IMR-90 (cell line): ENCODE measurements around the gene CST2. TPM values are rescaled to one million over a fixed set of nuclear protein-coding genes. Genes with fewer than 3 reads are reported as not detected.

Experiments used
- ATAC-seq: fragments of 200-7000 bp; cut with Tn5 transposase; 2 replicates; pipeline ENCODE4 v1.9.1; 2020; ENCODE audit warnings: low read depth, mild to moderate bottlenecking, moderate library complexity
- BruUV-seq: library from RNA; stranded (reverse); fragments of 400-500 nt; replicated peaks from 2 replicates; lab custom pipeline; 2021; lab: Mats Ljungman, UMichigan
- CTCF ChIA-PET: fragments of 300-600 bp; formaldehyde crosslinking; extraction: SDS; loops from one replicate; lab custom pipeline; 2021; ENCODE audit warnings: antibody characterized with exemption; lab: Yijun Ruan, JAX
- POLR2A ChIA-PET: fragments of 300-600 bp; sonication (Branson Sonifier 250); formaldehyde crosslinking; loops from one replicate; lab custom pipeline; 2022; ENCODE audit warnings: antibody characterized with exemption; ENCODE audit not compliant: unreplicated experiment; lab: Charles Lee
- DNase-seq: peaks from one replicate; pipeline ENCODE4 v3.0.0; 2013
- H2AFZ ChIP-seq: replicated peaks from 2 replicates; pipeline ENCODE3; 2013; ENCODE audit warnings: low read length, mild to moderate bottlenecking; ENCODE audit not compliant: poor library complexity
- H2AK5ac ChIP-seq: 2 replicates; pipeline ENCODE4 v1.6.1; 2013; ENCODE audit warnings: low read depth, low read length, inconsistent platforms
- H2AK9ac ChIP-seq: replicated peaks from 2 replicates; pipeline ENCODE3; 2013; ENCODE audit warnings: mild to moderate bottlenecking, low read depth, low read length, moderate library complexity; ENCODE audit not compliant: poor library complexity
- H2BK120ac ChIP-seq: 2 replicates; pipeline ENCODE4 v1.6.1; 2013; ENCODE audit warnings: low read depth, low read length, inconsistent platforms
- H2BK15ac ChIP-seq: 3 replicates; pipeline ENCODE4 v1.6.1; 2013; ENCODE audit warnings: low read depth, low read length, inconsistent platforms
- H2BK20ac ChIP-seq: 2 replicates; pipeline ENCODE4 v1.6.1; 2013; ENCODE audit warnings: low read depth, mild to moderate bottlenecking, inconsistent platforms, low read length, moderate library complexity
- H2BK5ac ChIP-seq: 2 replicates; pipeline ENCODE4 v1.6.1; 2013; ENCODE audit warnings: mild to moderate bottlenecking, low read depth, low read length, inconsistent platforms; ENCODE audit not compliant: poor library complexity, severe bottlenecking
- H3K14ac ChIP-seq: replicated peaks from 2 replicates; pipeline ENCODE4 v1.6.1; 2013; ENCODE audit warnings: low read depth, low read length, inconsistent platforms
- H3K18ac ChIP-seq: 2 replicates; pipeline ENCODE4 v1.6.1; 2013; ENCODE audit warnings: low read depth, low read length, control low read depth
- H3K23ac ChIP-seq: 2 replicates; pipeline ENCODE4 v1.6.1; 2013; ENCODE audit warnings: low read depth, low read length, inconsistent platforms
- H3K27ac ChIP-seq: 2 replicates; pipeline ENCODE4 v1.5.1; 2013; ENCODE audit warnings: mild to moderate bottlenecking, control low read depth, low read length; ENCODE audit not compliant: insufficient read depth
- H3K27me3 ChIP-seq: 2 replicates; pipeline ENCODE4 v1.6.1; 2013; ENCODE audit warnings: low read length; ENCODE audit not compliant: control insufficient read depth, insufficient read depth
- H3K36me3 ChIP-seq: 2 replicates; pipeline ENCODE4 v1.6.1; 2013; ENCODE audit warnings: low read length, mixed read lengths; ENCODE audit not compliant: control insufficient read depth, insufficient read depth
- H3K4ac ChIP-seq: 2 replicates; pipeline ENCODE4 v1.6.1; 2013; ENCODE audit warnings: low read depth, low read length, inconsistent platforms
- H3K4me1 ChIP-seq: 2 replicates; pipeline ENCODE4 v1.6.1; 2013; ENCODE audit warnings: low read length, mixed read lengths; ENCODE audit not compliant: control insufficient read depth, insufficient read depth
- H3K4me2 ChIP-seq: 2 replicates; pipeline ENCODE4 v1.6.1; 2013; ENCODE audit warnings: low read depth, mild to moderate bottlenecking, control low read depth, low read length, moderate library complexity
- H3K4me3 ChIP-seq: 2 replicates; pipeline ENCODE4 v1.5.1; 2013; ENCODE audit warnings: low read depth, mild to moderate bottlenecking, control low read depth, low read length, moderate library complexity; ENCODE audit not compliant: insufficient read depth
- H3K56ac ChIP-seq: 2 replicates; pipeline ENCODE4 v1.6.1; 2013; ENCODE audit warnings: low read length, inconsistent platforms; ENCODE audit not compliant: insufficient read depth; ENCODE audit errors: extremely low read depth
- H3K79me1 ChIP-seq, 2 experiments: 2 replicates each; pipeline ENCODE4 v1.6.1; 2013; ENCODE audit warnings: low read length in 2 of 2, inconsistent platforms in 1 of 2, low read depth in 1 of 2
- H3K9ac ChIP-seq: 2 replicates; pipeline ENCODE4 v1.6.1; 2013; ENCODE audit warnings: low read depth, low read length, control low read depth
- H3K9me1 ChIP-seq: 2 replicates; pipeline ENCODE4 v1.6.1; 2013; ENCODE audit warnings: low read length, inconsistent platforms; ENCODE audit not compliant: insufficient read depth
- H3K9me3 ChIP-seq: 2 replicates; pipeline ENCODE4 v1.6.1; 2013; ENCODE audit warnings: low read length; ENCODE audit not compliant: control insufficient read depth, insufficient read depth
- H4K20me1 ChIP-seq: 2 replicates; pipeline ENCODE4 v1.6.1; 2013; ENCODE audit warnings: low read length, inconsistent platforms; ENCODE audit not compliant: insufficient read depth
- H4K5ac ChIP-seq: 2 replicates; pipeline ENCODE4 v1.6.1; 2013; ENCODE audit warnings: mild to moderate bottlenecking, low read depth, low read length, control low read depth
- H4K8ac ChIP-seq, 2 experiments: 2 replicates each; pipeline ENCODE4 v1.6.1; 2013; ENCODE audit warnings: low read depth in 2 of 2, low read length in 2 of 2, control low read depth in 1 of 2, inconsistent platforms in 1 of 2
- H4K91ac ChIP-seq: 2 replicates; pipeline ENCODE4 v1.6.1; 2013; ENCODE audit warnings: low read depth, low read length, inconsistent platforms; ENCODE audit not compliant: insufficient read depth
- BHLHE40 ChIP-seq: fragments of 150-350 bp; IDR thresholded peaks from 2 replicates; pipeline ENCODE4 v1.6.1; 2016; ENCODE audit warnings: mild to moderate bottlenecking, low read depth, low read length
- CHD1 ChIP-seq: IDR thresholded peaks from 2 replicates; pipeline ENCODE4 v1.6.1; 2012; ENCODE audit warnings: low read depth, low read length, improper control_type of control experiment
- CTCF ChIP-seq: conservative IDR thresholded peaks from 2 replicates; pipeline ENCODE4 v1.5.1; 2012; ENCODE audit warnings: mild to moderate bottlenecking, low read depth, low read length, improper control_type of control experiment
- FOS ChIP-seq: fragments of 150-350 bp; IDR thresholded peaks from 2 replicates; pipeline ENCODE4 v1.6.1; 2016; ENCODE audit warnings: low read depth, low read length
- MAFK ChIP-seq: IDR thresholded peaks from 2 replicates; pipeline ENCODE4 v1.6.1; 2012; ENCODE audit warnings: low read depth, low read length, improper control_type of control experiment
- MAZ ChIP-seq: IDR thresholded peaks from 2 replicates; pipeline ENCODE4 v1.6.1; 2012; ENCODE audit warnings: low read depth, mild to moderate bottlenecking, low read length, improper control_type of control experiment, moderate library complexity, borderline replicate concordance
- MXI1 ChIP-seq: IDR thresholded peaks from 2 replicates; pipeline ENCODE4 v1.6.1; 2012; ENCODE audit warnings: low read depth, mild to moderate bottlenecking, low read length, moderate library complexity, borderline replicate concordance
- RCOR1 ChIP-seq: IDR thresholded peaks from 2 replicates; pipeline ENCODE4 v1.6.1; 2012; ENCODE audit warnings: mild to moderate bottlenecking, low read length, improper control_type of control experiment; ENCODE audit not compliant: insufficient replicate concordance
- USF2 ChIP-seq: fragments of 150-350 bp; IDR thresholded peaks from 2 replicates; pipeline ENCODE4 v1.6.1; 2017; ENCODE audit warnings: mild to moderate bottlenecking, antibody characterized with exemption, low read length, low read depth
- whole genome bisulfite sequencing, 2 experiments: methylation state at CpG; one replicate each; pipeline versions ENCODE4 v1.1.5 to v1.1.7; 2013; ENCODE audit warnings: missing lambda C conversion rate in 2 of 2; ENCODE audit not compliant: insufficient read length in 1 of 2; ENCODE audit errors: extremely low coverage in 2 of 2; 5-methylcytosine and 5-hydroxymethylcytosine counted together
- dilution Hi-C: fragments of 300-500 bp; cut with HindIII; formaldehyde crosslinking; loops from one replicate; pipeline ENCODE4 v1.14.3; 2018; ENCODE audit warnings: low sequenced_read_pairs; ENCODE audit not compliant: unreplicated experiment
- in situ Hi-C: fragments of 300-500 bp; cut with MboI; formaldehyde crosslinking; loops from 3 replicates; pipeline ENCODE4 v1.14.3; 2019; ENCODE audit warnings: low sequenced_read_pairs, inconsistent platforms, mixed read lengths
- intact Hi-C: fragments of 100-400 bp; cut with micrococcal nuclease; formaldehyde crosslinking; loops from 2 replicates; pipeline ENCODE4 v1.10.0; 2022
- polyA plus RNA-seq, 3 experiments: library from polyadenylated mRNA; depleted of rRNA; stranded (reverse); fragments of >200 nt; gene quantifications; 2 replicates each; pipeline ENCODE4 v1.2.3, GENCODE V29; 2012; ENCODE audit warnings: low replicate concordance in 1 of 3
- total RNA-seq: library from RNA; depleted of rRNA; stranded (reverse); fragments of >200 nt; gene quantifications from 2 replicates; pipeline ENCODE4 v1.2.3, GENCODE V29; 2012

The CST2 gene
- total and polyA plus RNA-seq, 2 of the 4 experiments (the other 2 are of a cell fraction) = not detected

- Histone ChIP-seq H3K4me2 (no peak overlapping the region), H4K91ac (no peak overlapping the region), H3K79me1 (no peaks in the 10 kb centered on the region), H2BK20ac (no peak overlapping the region), H3K18ac (no peak overlapping the region), H3K9me3 (no peaks in the 10 kb centered on the region), H3K27ac (no peak overlapping the region), H3K56ac (no peak overlapping the region), H4K20me1 (no peaks in the 10 kb centered on the region), H2AFZ (no peak overlapping the region), H3K36me3 (no peaks in the 10 kb centered on the region), H3K9ac (no peak overlapping the region), H3K9me1 (no peaks in the 10 kb centered on the region), H3K4ac (no peak overlapping the region), H2BK120ac (no peak overlapping the region), H2BK15ac (no peak overlapping the region), H2AK5ac (no peak overlapping the region), H3K27me3 (no peaks in the 10 kb centered on the region; the same call in none of the 2 replicates), H4K8ac (no peak overlapping the region), H3K23ac (no peak overlapping the region), H2AK9ac (no peak overlapping the region), H3K14ac (no peak overlapping the region), H2BK5ac (no peak overlapping the region), H4K5ac (no peak overlapping the region), H3K4me3 (no peak overlapping the region), H3K4me1 (0 out of 2 replicates have a peak, but pooled peaks cover 1% of the 10 kb centered on the region)
- ATAC-seq (no peak), DNase-seq (no peak)
- ChIA-PET POLR2A (no interaction called here), CTCF (no interaction called here)
- WGBS, 2 experiments = no CpG with 5 or more reads among the region's 2 CpGs
- no TSS peak for BruUV-seq
- TF ChIP-seq CTCF (no peak), CHD1 (no peak), MAZ (no peak), FOS (no peak), USF2 (no peak), RCOR1 (no peak), MXI1 (no peak), MAFK (no peak), BHLHE40 (no peak)
- in situ Hi-C loops (no loop called here), dilution Hi-C loops (no loop called here), intact Hi-C loops (no loop called here)
Observed at GRCh38 chr20:23823621-23824324, 2.8 kb downstream of the CST2 start.
